HG02973 (cell line): Measurements from ENCODE around the gene GNPDA1.
A peak's percentile ranks its signal among the peaks of the same experiment; 100 is the strongest.

Source experiments
- ATAC-seq: cut with Tn5 transposase; IDR thresholded peaks from one replicate; pipeline ENCODE4 v1.9.1; 2021; ENCODE audit warnings: moderate library complexity; ENCODE audit not compliant: unreplicated experiment

Gene GNPDA1

GRCh38 chr5:141995656-141996055 is 17.2 kb downstream of the GNPDA1 start:
- ATAC-seq = no peak

GRCh38 chr5:141994511-141995136 is 18.2 kb downstream of the GNPDA1 start:
- no peak for ATAC-seq

- peak; percentile 77 for ATAC-seq
These were observed 20.4 kb downstream of the GNPDA1 start for GRCh38 chr5:141992349-141992963.

- ATAC-seq = no peak
These were observed 23.1 kb downstream of the GNPDA1 start for GRCh38 chr5:141989720-141990119.

- no peak for ATAC-seq
These were observed 26.8 kb downstream of the GNPDA1 start for GRCh38 chr5:141986072-141986471.

GRCh38 chr5:141982626-141983025 is 30.2 kb downstream of the GNPDA1 start:
- no peak for ATAC-seq

- no peak for ATAC-seq
These were observed 34.4 kb downstream of the GNPDA1 start for GRCh38 chr5:141978389-141978788.

GRCh38 chr5:141976176-141976575 is 36.7 kb downstream of the GNPDA1 start:
- ATAC-seq = no peak

- ATAC-seq = no peak
These were observed 38.8 kb downstream of the GNPDA1 start for GRCh38 chr5:141973871-141974595.

- ATAC-seq = peak; percentile 48
These were observed 42.8 kb downstream of the GNPDA1 start for GRCh38 chr5:141969783-141970771.

- peak; percentile 92 for ATAC-seq
These were observed 43.8 kb downstream of the GNPDA1 start, which contains the start of gene RNF14 for GRCh38 chr5:141968914-141969608. TSS of gene RNF14 (plus strand) at chr5:141969105. CDS start at chr5:141973589, 4,484 bp downstream.

GRCh38 chr5:141966963-141967333 is 45.9 kb downstream of the GNPDA1 start:
- ATAC-seq = no peak

- no peak for ATAC-seq
These were observed 46.4 kb downstream of the GNPDA1 start for GRCh38 chr5:141966275-141966962.

- ATAC-seq = no peak
These were observed 47.8 kb downstream of the GNPDA1 start for GRCh38 chr5:141965071-141965470.

- ATAC-seq = no peak
These were observed 49.1 kb downstream of the GNPDA1 start for GRCh38 chr5:141963701-141964100.

- ATAC-seq = no peak
These were observed 51.4 kb downstream of the GNPDA1 start for GRCh38 chr5:141961466-141961865.

GRCh38 chr5:141960449-141961323 is 52.1 kb downstream of the GNPDA1 start:
- peak; percentile 90 for ATAC-seq

GRCh38 chr5:141960018-141960417 is 52.8 kb downstream of the GNPDA1 start:
- no peak for ATAC-seq
